Prostate gland (tissue), 2 donors: ENCODE data around the gene ECT2L.

ENCODE experiments used
- CTCF ChIP-seq, 4 experiments: fragments of 200-600 bp in 2 of 4; fragments of 450-650 bp in 2 of 4; sonication (generic) in 2 of 4; IDR thresholded peaks; 1 replicate in 3 of 4; 2 replicates in 1 of 4; pipeline ENCODE4 v1.5.1; 2016 to 2019; ENCODE audit warnings: antibody characterized with exemption in 4 of 4, mild to moderate bottlenecking in 2 of 4, moderate library complexity in 2 of 4
- POLR2A ChIP-seq: fragments of 450-650 bp; IDR thresholded peaks from one replicate; pipeline ENCODE4 v1.6.1; 2016; ENCODE audit warnings: antibody characterized with exemption, mild to moderate bottlenecking
- POLR2AphosphoS5 ChIP-seq: sonication (generic); formaldehyde crosslinking; IDR thresholded peaks from one replicate; pipeline ENCODE4 v1.6.1; 2017; ENCODE audit warnings: antibody characterized with exemption

- TF ChIP-seq CTCF (IDR thresholded peaks at IDR 0.05) = no peak
- no peak for TF ChIP-seq POLR2A
- no peak for TF ChIP-seq POLR2AphosphoS5
Observed at GRCh38 chr6:138948546-138949179, 152.8 kb downstream of the ECT2L start.
